DND-41 (cell line): ENCODE results near the gene KAT2A.

Source experiments
- EZH2 ChIP-seq: IDR thresholded peaks from 3 replicates; pipeline ENCODE4 v1.6.1; 2012; ENCODE audit warnings: borderline replicate concordance, low read depth, mild to moderate bottlenecking, moderate library complexity, low read length, inconsistent platforms; ENCODE audit not compliant: severe bottlenecking
- TF ChIP-seq, protein P1 (sequence below): IDR thresholded peaks from 2 replicates; pipeline ENCODE4 v1.5.1; 2012; ENCODE audit warnings: borderline replicate concordance, low read length, moderate library complexity, mild to moderate bottlenecking; ENCODE audit not compliant: poor library complexity, severe bottlenecking; ENCODE audit errors: extremely low read depth

DNA sequence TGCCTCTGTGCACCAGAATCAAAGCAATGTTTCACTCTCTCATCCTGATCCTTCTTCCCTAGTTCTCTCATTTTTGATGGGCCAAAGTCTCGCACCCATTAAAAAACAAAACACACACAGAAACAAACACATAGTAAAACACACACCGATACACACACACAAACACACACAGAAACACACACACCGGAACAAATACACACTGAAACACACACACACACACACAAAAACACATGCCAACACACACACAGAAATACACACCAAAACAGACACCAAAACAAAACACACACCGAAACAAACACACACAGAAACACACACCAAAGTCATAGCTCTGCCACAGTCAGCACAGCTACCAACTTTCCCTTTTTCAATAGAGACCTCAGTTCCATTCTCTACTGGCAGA lies 10.1 kb upstream of the KAT2A start:
- TF ChIP-seq, protein P1, sequence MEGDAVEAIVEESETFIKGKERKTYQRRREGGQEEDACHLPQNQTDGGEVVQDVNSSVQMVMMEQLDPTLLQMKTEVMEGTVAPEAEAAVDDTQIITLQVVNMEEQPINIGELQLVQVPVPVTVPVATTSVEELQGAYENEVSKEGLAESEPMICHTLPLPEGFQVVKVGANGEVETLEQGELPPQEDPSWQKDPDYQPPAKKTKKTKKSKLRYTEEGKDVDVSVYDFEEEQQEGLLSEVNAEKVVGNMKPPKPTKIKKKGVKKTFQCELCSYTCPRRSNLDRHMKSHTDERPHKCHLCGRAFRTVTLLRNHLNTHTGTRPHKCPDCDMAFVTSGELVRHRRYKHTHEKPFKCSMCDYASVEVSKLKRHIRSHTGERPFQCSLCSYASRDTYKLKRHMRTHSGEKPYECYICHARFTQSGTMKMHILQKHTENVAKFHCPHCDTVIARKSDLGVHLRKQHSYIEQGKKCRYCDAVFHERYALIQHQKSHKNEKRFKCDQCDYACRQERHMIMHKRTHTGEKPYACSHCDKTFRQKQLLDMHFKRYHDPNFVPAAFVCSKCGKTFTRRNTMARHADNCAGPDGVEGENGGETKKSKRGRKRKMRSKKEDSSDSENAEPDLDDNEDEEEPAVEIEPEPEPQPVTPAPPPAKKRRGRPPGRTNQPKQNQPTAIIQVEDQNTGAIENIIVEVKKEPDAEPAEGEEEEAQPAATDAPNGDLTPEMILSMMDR, result no peak
- TF ChIP-seq EZH2, result no peak
